GM10248 (cell line): ENCODE data around the gene JMJD4.

Experiments
- CTCF ChIA-PET: fragments of 300-600 bp; sonication (Branson Sonifier 250); formaldehyde crosslinking; extraction: SDS; loops from one replicate; lab custom pipeline; 2021; ENCODE audit warnings: antibody characterized with exemption; lab: Yijun Ruan, JAX
- POLR2A ChIA-PET: fragments of 350-650 bp; sonication (Branson Sonifier 250); formaldehyde crosslinking; extraction: SDS; loops from one replicate; lab custom pipeline; 2020; ENCODE audit warnings: antibody characterized with exemption; lab: Yijun Ruan, JAX
- DNase-seq: peaks from one replicate; pipeline ENCODE4 v3.0.0; 2012; ENCODE audit errors: extremely low spot score
- TF ChIP-seq, protein P1 (sequence below): IDR thresholded peaks from 2 replicates; pipeline ENCODE4 v1.5.1; 2012; ENCODE audit warnings: mild to moderate bottlenecking, low read depth; ENCODE audit errors: extremely low read depth, missing control alignments, control extremely low read depth

The JMJD4 gene

DNA sequence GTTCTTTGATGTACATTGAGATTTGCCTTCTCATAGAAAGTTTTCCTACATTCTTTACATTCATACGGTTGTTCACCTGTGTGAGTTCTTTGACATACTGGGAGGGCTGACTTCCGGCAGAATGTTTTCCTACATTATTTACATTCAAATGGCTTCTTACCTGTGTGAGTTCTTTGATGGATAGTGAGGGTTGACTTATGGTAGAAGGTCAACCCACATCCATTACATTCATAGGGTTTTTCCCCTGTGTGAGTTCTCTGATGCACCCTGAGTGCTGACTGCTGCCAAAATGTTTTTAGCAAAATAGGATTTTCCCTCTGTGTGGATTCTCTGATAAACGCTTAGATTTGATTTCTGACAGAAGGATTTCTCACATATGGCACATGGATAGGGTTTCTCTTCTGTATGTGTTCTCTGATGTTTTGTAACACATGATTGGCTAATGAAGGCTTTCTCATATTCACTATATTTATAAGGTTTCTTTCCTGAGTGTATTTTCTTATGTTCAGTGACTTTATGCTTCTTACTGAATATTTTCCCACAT, 37.7 kb downstream of the JMJD4 start:
- ChIA-PET CTCF (no interaction called here), POLR2A (no interaction called here)
- no peak for DNase-seq
- TF ChIP-seq, protein P1, sequence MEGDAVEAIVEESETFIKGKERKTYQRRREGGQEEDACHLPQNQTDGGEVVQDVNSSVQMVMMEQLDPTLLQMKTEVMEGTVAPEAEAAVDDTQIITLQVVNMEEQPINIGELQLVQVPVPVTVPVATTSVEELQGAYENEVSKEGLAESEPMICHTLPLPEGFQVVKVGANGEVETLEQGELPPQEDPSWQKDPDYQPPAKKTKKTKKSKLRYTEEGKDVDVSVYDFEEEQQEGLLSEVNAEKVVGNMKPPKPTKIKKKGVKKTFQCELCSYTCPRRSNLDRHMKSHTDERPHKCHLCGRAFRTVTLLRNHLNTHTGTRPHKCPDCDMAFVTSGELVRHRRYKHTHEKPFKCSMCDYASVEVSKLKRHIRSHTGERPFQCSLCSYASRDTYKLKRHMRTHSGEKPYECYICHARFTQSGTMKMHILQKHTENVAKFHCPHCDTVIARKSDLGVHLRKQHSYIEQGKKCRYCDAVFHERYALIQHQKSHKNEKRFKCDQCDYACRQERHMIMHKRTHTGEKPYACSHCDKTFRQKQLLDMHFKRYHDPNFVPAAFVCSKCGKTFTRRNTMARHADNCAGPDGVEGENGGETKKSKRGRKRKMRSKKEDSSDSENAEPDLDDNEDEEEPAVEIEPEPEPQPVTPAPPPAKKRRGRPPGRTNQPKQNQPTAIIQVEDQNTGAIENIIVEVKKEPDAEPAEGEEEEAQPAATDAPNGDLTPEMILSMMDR = no peak

- TF ChIP-seq, protein P1 = no peak
- ChIA-PET CTCF (no interaction called here), POLR2A (no interaction called here)
- DNase-seq = no peak
Observed at GRCh38 chr1:227685807-227686206, 49.3 kb downstream of the JMJD4 start.
